ENCODE results near the gene YIPF3.

Gene YIPF3

DNA sequence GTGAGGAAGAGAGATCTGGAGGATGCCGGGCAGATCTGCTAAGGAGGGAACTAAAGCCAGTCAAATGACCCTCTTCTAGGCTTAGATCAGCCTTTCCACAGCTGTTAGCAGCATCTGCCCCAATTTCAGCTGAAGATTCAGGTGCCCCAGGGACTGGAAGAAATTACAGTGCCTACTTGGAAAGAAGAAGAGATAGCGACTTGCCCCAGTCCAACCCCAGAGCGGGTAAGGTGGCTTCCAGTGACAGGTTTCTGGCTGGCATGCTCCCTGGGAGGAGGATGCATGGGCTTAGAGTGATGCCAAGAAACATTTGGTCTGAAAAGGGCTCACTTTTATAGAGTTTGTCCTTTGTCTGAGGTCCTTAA, 38.7 kb downstream of the YIPF3 start:
- peak overlapping the region; percentile 59 to 71 for H3K4me3 ChIP-seq
- intact Hi-C loops (cut with DNase I; ENCODE audit: low total_unique reads), result no loop called here
- TF ChIP-seq, protein P1, sequence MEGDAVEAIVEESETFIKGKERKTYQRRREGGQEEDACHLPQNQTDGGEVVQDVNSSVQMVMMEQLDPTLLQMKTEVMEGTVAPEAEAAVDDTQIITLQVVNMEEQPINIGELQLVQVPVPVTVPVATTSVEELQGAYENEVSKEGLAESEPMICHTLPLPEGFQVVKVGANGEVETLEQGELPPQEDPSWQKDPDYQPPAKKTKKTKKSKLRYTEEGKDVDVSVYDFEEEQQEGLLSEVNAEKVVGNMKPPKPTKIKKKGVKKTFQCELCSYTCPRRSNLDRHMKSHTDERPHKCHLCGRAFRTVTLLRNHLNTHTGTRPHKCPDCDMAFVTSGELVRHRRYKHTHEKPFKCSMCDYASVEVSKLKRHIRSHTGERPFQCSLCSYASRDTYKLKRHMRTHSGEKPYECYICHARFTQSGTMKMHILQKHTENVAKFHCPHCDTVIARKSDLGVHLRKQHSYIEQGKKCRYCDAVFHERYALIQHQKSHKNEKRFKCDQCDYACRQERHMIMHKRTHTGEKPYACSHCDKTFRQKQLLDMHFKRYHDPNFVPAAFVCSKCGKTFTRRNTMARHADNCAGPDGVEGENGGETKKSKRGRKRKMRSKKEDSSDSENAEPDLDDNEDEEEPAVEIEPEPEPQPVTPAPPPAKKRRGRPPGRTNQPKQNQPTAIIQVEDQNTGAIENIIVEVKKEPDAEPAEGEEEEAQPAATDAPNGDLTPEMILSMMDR (IDR thresholded peaks at IDR 0.05), result no peak
- H3K27ac ChIP-seq, result peak overlapping the region; percentile 73 to 81
- no peaks in the 10 kb centered on the region for H3K9me3 ChIP-seq
- H3K36me3 ChIP-seq, result no peaks in the 10 kb centered on the region
- no peaks in the 10 kb centered on the region for H3K27me3 ChIP-seq
- peaks cover 0 to 27% (median 20%) of the 10 kb centered on the region in 4 donors for H3K4me1 ChIP-seq
- no peak for DNase-seq

DNA sequence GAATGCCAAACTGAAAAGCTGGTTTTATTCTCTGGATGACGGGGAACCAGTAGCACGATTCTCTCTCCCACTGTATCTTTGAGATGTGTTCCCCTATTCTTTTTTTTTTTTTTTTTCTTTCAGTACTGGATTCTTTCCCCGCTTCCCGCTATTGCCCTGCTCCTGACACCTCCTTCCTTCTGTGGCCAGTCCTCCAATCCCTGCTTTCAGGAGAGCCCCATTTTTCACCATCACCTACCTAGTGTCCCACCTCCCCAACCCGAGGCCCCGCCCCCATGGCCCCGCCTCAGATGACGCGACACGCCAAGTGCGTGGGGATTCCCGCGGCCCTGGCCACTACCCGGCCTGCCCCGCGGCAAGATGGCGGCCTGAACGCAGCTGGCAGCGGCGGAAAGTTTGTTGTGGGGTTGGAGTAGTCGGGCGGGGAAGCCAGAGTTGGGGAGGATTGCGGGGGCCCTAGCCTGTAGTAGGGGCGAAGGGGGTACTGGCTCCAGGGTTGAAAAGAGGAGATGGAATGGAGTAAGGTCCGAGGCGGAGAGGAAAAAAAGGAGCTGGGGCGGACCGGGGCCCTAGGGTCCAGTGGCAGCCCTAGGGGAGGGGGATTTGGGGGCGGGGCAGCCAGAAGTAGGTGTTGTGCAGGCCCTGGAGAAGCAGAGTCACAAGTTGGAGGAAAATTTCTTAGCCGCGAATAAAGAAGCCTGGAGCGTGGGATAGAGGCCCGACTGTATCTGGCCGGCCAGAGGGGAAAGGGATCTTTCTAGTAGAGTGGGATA, 39.3 kb downstream of the YIPF3 start, which contains the start of gene TJAP1:
TSS of gene TJAP1 (plus strand) at position 336 of the 773 bp plus-strand sequence. CDS start 21,432 bp downstream, outside the sequence.
- H3K27me3 ChIP-seq, result no peaks in the 10 kb centered on the region
- H3K4me1 ChIP-seq, result peaks cover 0 to 27% (median 20%) of the 10 kb centered on the region in 4 donors
- TF ChIP-seq, protein P1 (IDR thresholded peaks at IDR 0.05), result no peak
- DNase-seq, result peak; percentile 91 to 95
- H3K27ac ChIP-seq, result peak within 1 kb of the TSS; percentile 73 to 81
- intact Hi-C loops (cut with DNase I; ENCODE audit: low total_unique reads), result no loop called here
- peak within 1 kb of the TSS; percentile 59 to 71 for H3K4me3 ChIP-seq
- no peaks in the 10 kb centered on the region for H3K9me3 ChIP-seq
- no peaks in the 10 kb centered on the region for H3K36me3 ChIP-seq

DNA sequence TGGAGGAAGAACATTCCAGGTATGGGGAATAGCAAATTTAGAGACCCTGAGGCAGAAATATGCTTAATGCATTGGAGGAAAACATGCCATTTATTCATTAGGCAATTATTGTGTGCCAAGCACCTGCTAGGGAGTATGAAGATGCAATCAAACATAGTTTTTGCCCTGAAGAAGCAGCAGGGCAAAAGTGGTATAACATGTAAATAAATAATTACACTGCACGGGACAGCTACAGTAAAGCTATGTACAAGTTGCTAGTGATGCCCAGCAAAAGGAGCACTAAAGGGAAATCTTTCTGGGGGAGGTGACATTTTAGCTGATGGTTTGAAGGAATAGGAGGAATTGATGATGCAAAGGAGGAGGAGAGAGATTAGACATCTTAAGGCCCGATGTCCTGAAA, 40.0 kb downstream of the YIPF3 start:
- no peak for DNase-seq
- Histone ChIP-seq H3K4me3 (peak overlapping the region; percentile 59 to 71), H3K36me3 (no peaks in the 10 kb centered on the region), H3K4me1 (peaks cover 0 to 27% (median 20%) of the 10 kb centered on the region in 4 donors), H3K27me3 (no peaks in the 10 kb centered on the region), H3K9me3 (no peaks in the 10 kb centered on the region), H3K27ac (peak overlapping the region; percentile 73 to 81)
- intact Hi-C loops (cut with DNase I; ENCODE audit: low total_unique reads), result no loop called here
- TF ChIP-seq, protein P1 (IDR thresholded peaks at IDR 0.05), result no peak

DNA sequence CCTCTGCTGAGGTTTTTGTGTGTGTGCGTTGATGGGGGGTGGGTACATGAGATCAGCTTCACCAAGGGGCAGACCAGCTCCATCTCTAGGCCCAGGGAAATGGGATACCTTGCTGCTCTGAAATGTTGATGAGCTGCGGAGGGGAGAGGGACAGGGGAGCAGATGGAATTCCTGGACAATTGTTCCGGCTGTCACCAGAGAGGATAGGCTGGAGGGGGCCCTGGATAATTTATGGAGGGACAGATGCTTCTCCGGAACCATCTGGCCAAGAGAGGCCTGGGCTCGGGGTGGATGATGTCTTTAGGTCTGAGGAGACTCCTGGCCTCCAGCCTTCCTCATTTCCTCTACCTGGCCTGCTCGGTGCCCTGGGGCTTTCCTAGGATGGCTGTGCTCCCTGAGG, 41.2 kb downstream of the YIPF3 start:
- no peak overlapping the region for H3K4me3 ChIP-seq
- DNase-seq, result no peak

DNA sequence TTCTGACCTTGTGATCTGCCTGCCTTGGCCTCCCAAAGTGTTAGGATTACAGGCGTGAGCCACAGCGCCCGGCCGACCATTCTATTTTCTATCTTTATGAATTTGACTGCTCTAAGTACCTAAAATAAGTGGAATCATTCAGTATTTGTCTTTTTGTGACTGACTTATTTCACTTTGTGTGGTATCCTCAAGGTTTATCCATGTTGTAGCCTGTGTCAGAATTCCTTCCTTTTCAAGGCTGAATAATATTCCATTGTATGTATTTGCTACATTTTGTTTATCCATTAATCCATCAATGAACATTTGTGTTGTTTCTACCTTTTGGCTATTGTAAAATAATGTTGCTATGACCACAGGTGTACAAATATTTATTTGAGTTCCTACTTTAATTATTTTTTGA, 44.2 kb downstream of the YIPF3 start:
- Histone ChIP-seq H3K4me1 (peaks cover 0 to 5% (median 4%) of the 10 kb centered on the region in 4 donors), H3K9me3 (no peaks in the 10 kb centered on the region), H3K27me3 (peaks cover 0 to 19% of the 10 kb centered on the region in 2 donors), H3K36me3 (no peaks in the 10 kb centered on the region), H3K27ac (no peak overlapping the region), H3K4me3 (no peak overlapping the region)
- DNase-seq, result no peak
- intact Hi-C loops (cut with DNase I; ENCODE audit: low total_unique reads), result no loop called here
- TF ChIP-seq, protein P1 (IDR thresholded peaks at IDR 0.05), result no peak

More for the DNA sequence above, 41.2 kb downstream of the YIPF3 start:
- Histone ChIP-seq H3K4me1 (peaks cover 0 to 27% (median 20%) of the 10 kb centered on the region in 4 donors), H3K27ac (no peak overlapping the region), H3K36me3 (no peaks in the 10 kb centered on the region), H3K27me3 (no peaks in the 10 kb centered on the region), H3K9me3 (no peaks in the 10 kb centered on the region)
- intact Hi-C loops (cut with DNase I; ENCODE audit: low total_unique reads), result no loop called here
- TF ChIP-seq, protein P1 (IDR thresholded peaks at IDR 0.05), result no peak
